ENCODE data around the gene GUSB. TPM values are rescaled to one million over a fixed set of nuclear protein-coding genes. Genes with fewer than 3 reads are reported as not detected.
"Not testable (repeated sequence)": the region's sequence is repeated elsewhere in the genome, so short reads cannot be mapped to it uniquely, and the experiment has no call there.

GUSB gene
- total and polyA plus RNA-seq, 2 of the 8 experiments (the other 6 are each of a cell fraction or from before 2014, with no cell fraction given), result 43.6 to 71.3 TPM

GRCh38 chr7:66028342-66028741, 46.3 kb upstream of the GUSB start:
- H3K14ac ChIP-seq (ENCODE audit: insufficient read length); H3K4me1 ChIP-seq (replicated peaks in 1 of 4; ENCODE audit: control insufficient read depth in 3 of 4, insufficient read depth in 4 of 4, low read length in 3 of 4); H3K27ac ChIP-seq (ENCODE audit: low read depth, low read length); DNase-seq (ENCODE audit: low read depth in 1 of 2, low spot score in 2 of 2); H3K9me3 ChIP-seq (ENCODE audit: insufficient read depth in 2 of 2, low read depth in 1 of 2, low read length in 1 of 2); H3K79me2 ChIP-seq (ENCODE audit: control insufficient read depth in 1 of 2, insufficient read depth in 2 of 2, low read length in 2 of 2); H3K23me2 ChIP-seq (ENCODE audit: low read depth, low read length); FAIRE-seq; H2BK20ac ChIP-seq (ENCODE audit: low read length); H2AK5ac ChIP-seq (ENCODE audit: low read depth, low read length); H4K20me1 ChIP-seq (replicated peaks in 1 of 2; ENCODE audit: control insufficient read depth in 1 of 2, insufficient read depth in 2 of 2, low read length in 2 of 2); H3K4me2 ChIP-seq (ENCODE audit: insufficient read depth in 1 of 2, low read depth in 2 of 2, low read length in 2 of 2); H2BK5ac ChIP-seq (ENCODE audit: low read depth, low read length); POLR2A ChIA-PET (ENCODE audit: partially characterized antibody); H3K27me3 ChIP-seq (replicated peaks in 1 of 4; ENCODE audit: control insufficient read depth in 3 of 4, extremely low read depth in 1 of 4, insufficient read depth in 3 of 4, low read length in 3 of 4); H2BK12ac ChIP-seq (ENCODE audit: low read depth, low read length); H3K4me3 ChIP-seq (ENCODE audit: extremely low read depth in 1 of 4, insufficient read depth in 2 of 4, low read depth in 3 of 4, low read length in 4 of 4); H3K9ac ChIP-seq (replicated peaks in 1 of 4; ENCODE audit: extremely low read depth in 1 of 4, low read depth in 3 of 4, low read length in 3 of 4); H3K18ac ChIP-seq (ENCODE audit: extremely low read depth, low read length); H3K23ac ChIP-seq (ENCODE audit: insufficient read length); H3K4ac ChIP-seq (replicated peaks; ENCODE audit: insufficient read length, low read depth, low read length); H2BK120ac ChIP-seq (replicated peaks; ENCODE audit: low read depth, low read length); H3K36me3 ChIP-seq (ENCODE audit: control insufficient read depth in 2 of 4, insufficient read depth in 4 of 4, low read length in 3 of 4); H4K8ac ChIP-seq (ENCODE audit: extremely low read depth, insufficient read depth, low read length); H2BK15ac ChIP-seq (ENCODE audit: low read length); H4K91ac ChIP-seq (replicated peaks; ENCODE audit: insufficient read length, low read length); H3K56ac ChIP-seq (replicated peaks; ENCODE audit: insufficient read length, low read depth, low read length); H4K5ac ChIP-seq (ENCODE audit: insufficient read length, low read depth, low read length); H2AFZ ChIP-seq (ENCODE audit: low read length); H3K79me1 ChIP-seq (ENCODE audit: low read depth, low read length): not testable (repeated sequence)
- CTCF ChIA-PET (ENCODE audit: partially characterized antibody), result interaction anchor here (0.9 kb wide), 1 partner anchor 10 kb away, joined by 4 read pairs; no protein-coding TSS in a partner anchor
- WGBS, 2 experiments (ENCODE audit: extremely low coverage in 1 of 2, insufficient coverage in 1 of 2, insufficient read length in 1 of 2, insufficient replicate concordance in 2 of 2, low coverage in 1 of 2, low lambda C conversion rate in 2 of 2, missing lambda C conversion rate in 1 of 2), result 56% methylated on average over 3 of the region's 3 CpGs; no CpG with 5 or more reads in 1 of the 2 experiments

Data from H1 (cell line).